ENCODE measurements around the gene CHAT. TPM values are rescaled to one million over a fixed set of nuclear protein-coding genes. Genes with fewer than 3 reads are reported as not detected.

The CHAT gene
- total RNA-seq, 2 experiments from 2014 or later = not detected

- Mint-ChIP-seq H3K36me3 (ENCODE audit: low read depth) (peaks cover 2% of the 10 kb centered on the region), H3K4me1 (ENCODE audit: low read depth) (peaks cover 14% of the 10 kb centered on the region), H3K4me3 (no peak overlapping the region), H3K9me3 (peaks cover 3% of the 10 kb centered on the region), H3K27ac (no peak overlapping the region), H3K27me3 (ENCODE audit: low read depth) (peaks cover 73% of the 10 kb centered on the region)
- CTCF ChIA-PET = no interaction called here
- intact Hi-C loops (cut with micrococcal nuclease) = no loop called here
- DNase-seq = no peak
Measured at GRCh38 chr10:49609006-49609282, 4.9 kb upstream of the CHAT start.

GRCh38 chr10:49609283-49610113, 4.3 kb upstream of the CHAT start:
- intact Hi-C loops (cut with micrococcal nuclease) = no loop called here
- H3K4me1 Mint-ChIP-seq (ENCODE audit: low read depth) = peaks cover 15% of the 10 kb centered on the region
- H3K9me3 Mint-ChIP-seq = peaks cover 3% of the 10 kb centered on the region
- no peak overlapping the region for H3K4me3 Mint-ChIP-seq
- DNase-seq = no peak
- peaks cover 2% of the 10 kb centered on the region for H3K36me3 Mint-ChIP-seq (ENCODE audit: low read depth)
- peaks cover 70% of the 10 kb centered on the region for H3K27me3 Mint-ChIP-seq (ENCODE audit: low read depth)
- H3K27ac Mint-ChIP-seq = no peak overlapping the region
- CTCF ChIA-PET = no interaction called here

- no peak for DNase-seq
- CTCF ChIA-PET = no interaction called here
- peaks cover 3% of the 10 kb centered on the region for H3K9me3 Mint-ChIP-seq
- no peak within 1 kb of the TSS for H3K27ac Mint-ChIP-seq
- H3K4me1 Mint-ChIP-seq (ENCODE audit: low read depth) = peaks cover 18% of the 10 kb centered on the region
- peaks cover 2% of the 10 kb centered on the region for H3K36me3 Mint-ChIP-seq (ENCODE audit: low read depth)
- intact Hi-C loops (cut with micrococcal nuclease) = no loop called here
- no peak within 1 kb of the TSS for H3K4me3 Mint-ChIP-seq
- H3K27me3 Mint-ChIP-seq (ENCODE audit: low read depth) = peaks cover 70% of the 10 kb centered on the region
Measured at GRCh38 chr10:49610114-49610457, 3.8 kb upstream of the CHAT start, which contains the start of gene SLC18A3. Gene SLC18A3 (plus strand): TSS chr10:49610310. CDS start chr10:49610741, 431 bp downstream.

GRCh38 chr10:49610458-49611165, 3.2 kb upstream of the CHAT start:
- CTCF ChIA-PET = no interaction called here
- intact Hi-C loops (cut with micrococcal nuclease) = no loop called here
- Mint-ChIP-seq H3K36me3 (ENCODE audit: low read depth) (peaks cover 2% of the 10 kb centered on the region), H3K27ac (no peak overlapping the region), H3K27me3 (ENCODE audit: low read depth) (peaks cover 71% of the 10 kb centered on the region), H3K9me3 (peaks cover 3% of the 10 kb centered on the region), H3K4me1 (ENCODE audit: low read depth) (peaks cover 18% of the 10 kb centered on the region), H3K4me3 (no peak overlapping the region)
- DNase-seq = no peak

- CTCF ChIA-PET = interaction anchor here (1.1 kb wide), 1 partner anchor 15 kb away, joined by 3 read pairs; no protein-coding TSS in a partner anchor
- H3K4me1 Mint-ChIP-seq (ENCODE audit: low read depth) = peaks cover 18% of the 10 kb centered on the region
- intact Hi-C loops (cut with micrococcal nuclease) = no loop called here
- H3K27ac Mint-ChIP-seq = no peak overlapping the region
- H3K36me3 Mint-ChIP-seq (ENCODE audit: low read depth) = peaks cover 2% of the 10 kb centered on the region
- H3K4me3 Mint-ChIP-seq = no peak overlapping the region
- peaks cover 3% of the 10 kb centered on the region for H3K9me3 Mint-ChIP-seq
- no peak for DNase-seq
- peaks cover 75% of the 10 kb centered on the region for H3K27me3 Mint-ChIP-seq (ENCODE audit: low read depth)
Measured at GRCh38 chr10:49611166-49611815, 2.5 kb upstream of the CHAT start.

- H3K9me3 Mint-ChIP-seq = peaks cover 3% of the 10 kb centered on the region
- no peak for DNase-seq
- peaks cover 18% of the 10 kb centered on the region for H3K4me1 Mint-ChIP-seq (ENCODE audit: low read depth)
- H3K27ac Mint-ChIP-seq = no peak overlapping the region
- CTCF ChIA-PET = interaction anchor here (1.1 kb wide), 1 partner anchor 16 kb away, joined by 3 read pairs; no protein-coding TSS in a partner anchor
- peaks cover 79% of the 10 kb centered on the region for H3K27me3 Mint-ChIP-seq (ENCODE audit: low read depth)
- H3K4me3 Mint-ChIP-seq = no peak overlapping the region
- peaks cover 2% of the 10 kb centered on the region for H3K36me3 Mint-ChIP-seq (ENCODE audit: low read depth)
- intact Hi-C loops (cut with micrococcal nuclease) = no loop called here
Measured at GRCh38 chr10:49611816-49612512, 1.9 kb upstream of the CHAT start.

- intact Hi-C loops (cut with micrococcal nuclease) = no loop called here
- no peak overlapping the region for H3K4me3 Mint-ChIP-seq
- H3K27ac Mint-ChIP-seq = no peak overlapping the region
- CTCF ChIA-PET = no interaction called here
- peaks cover 3% of the 10 kb centered on the region for H3K9me3 Mint-ChIP-seq
- H3K4me1 Mint-ChIP-seq (ENCODE audit: low read depth) = peaks cover 16% of the 10 kb centered on the region
- DNase-seq = no peak
- H3K27me3 Mint-ChIP-seq (ENCODE audit: low read depth) = peaks cover 80% of the 10 kb centered on the region
- H3K36me3 Mint-ChIP-seq (ENCODE audit: low read depth) = peaks cover 2% of the 10 kb centered on the region
Measured at GRCh38 chr10:49612513-49613164, 1.2 kb upstream of the CHAT start.

GRCh38 chr10:49613165-49613881, 514 bp upstream of the CHAT start:
- peaks cover 16% of the 10 kb centered on the region for H3K4me1 Mint-ChIP-seq (ENCODE audit: low read depth)
- H3K27ac Mint-ChIP-seq = no peak overlapping the region
- intact Hi-C loops (cut with micrococcal nuclease) = no loop called here
- DNase-seq = no peak
- peaks cover 2% of the 10 kb centered on the region for H3K36me3 Mint-ChIP-seq (ENCODE audit: low read depth)
- CTCF ChIA-PET = no interaction called here
- H3K4me3 Mint-ChIP-seq = no peak overlapping the region
- H3K27me3 Mint-ChIP-seq (ENCODE audit: low read depth) = peaks cover 79% of the 10 kb centered on the region
- H3K9me3 Mint-ChIP-seq = peaks cover 3% of the 10 kb centered on the region

GRCh38 chr10:49614242-49615198, 683 bp downstream of the CHAT start:
- CTCF ChIA-PET = no interaction called here
- intact Hi-C loops (cut with micrococcal nuclease) = no loop called here
- H3K27me3 Mint-ChIP-seq (ENCODE audit: low read depth) = peaks cover 75% of the 10 kb centered on the region
- DNase-seq = no peak
- H3K4me1 Mint-ChIP-seq (ENCODE audit: low read depth) = peaks cover 16% of the 10 kb centered on the region
- peaks cover 2% of the 10 kb centered on the region for H3K36me3 Mint-ChIP-seq (ENCODE audit: low read depth)
- no peak overlapping the region for H3K27ac Mint-ChIP-seq
- H3K4me3 Mint-ChIP-seq = no peak overlapping the region
- peaks cover 3% of the 10 kb centered on the region for H3K9me3 Mint-ChIP-seq

- Mint-ChIP-seq H3K4me3 (no peak overlapping the region), H3K27ac (no peak overlapping the region), H3K27me3 (ENCODE audit: low read depth) (peaks cover 77% of the 10 kb centered on the region), H3K36me3 (ENCODE audit: low read depth) (peaks cover 2% of the 10 kb centered on the region), H3K4me1 (ENCODE audit: low read depth) (peaks cover 16% of the 10 kb centered on the region), H3K9me3 (peaks cover 3% of the 10 kb centered on the region)
- intact Hi-C loops (cut with micrococcal nuclease) = no loop called here
- DNase-seq = no peak
- CTCF ChIA-PET = no interaction called here
Measured at GRCh38 chr10:49615213-49615612, 1.4 kb downstream of the CHAT start.

GRCh38 chr10:49615721-49616120, 1.9 kb downstream of the CHAT start:
- intact Hi-C loops (cut with micrococcal nuclease) = no loop called here
- Mint-ChIP-seq H3K4me3 (no peak overlapping the region), H3K4me1 (ENCODE audit: low read depth) (peaks cover 16% of the 10 kb centered on the region), H3K27ac (no peak overlapping the region), H3K27me3 (ENCODE audit: low read depth) (peaks cover 77% of the 10 kb centered on the region), H3K36me3 (ENCODE audit: low read depth) (peaks cover 2% of the 10 kb centered on the region), H3K9me3 (peaks cover 3% of the 10 kb centered on the region)
- no peak for DNase-seq
- CTCF ChIA-PET = interaction anchor here (0.5 kb wide), 1 partner anchor 199 kb away, joined by 3 read pairs; no protein-coding TSS in a partner anchor

Data from activated naive CD4-positive, alpha-beta T cell treated with anti-CD3 and anti-CD28 coated beads for 36 hours (primary cell).